Thyroid gland (tissue), 4 donors: ENCODE data around the gene ZNF778.

Experiments used
- CTCF ChIP-seq, 6 experiments: fragments of 200-600 bp in 3 of 6; fragments of 450-650 bp in 3 of 6; sonication (generic) in 3 of 6; IDR thresholded peaks; one replicate each; pipeline ENCODE4 v1.5.1; 2016 to 2019; ENCODE audit warnings: antibody characterized with exemption in 6 of 6, mild to moderate bottlenecking in 2 of 6, inconsistent platforms in 1 of 6, moderate library complexity in 1 of 6
- POLR2A ChIP-seq, 2 donors: fragments of 450-650 bp; IDR thresholded peaks; one replicate each; pipeline ENCODE4 v1.6.1; 2017; ENCODE audit warnings: antibody characterized with exemption in 2 of 2, mild to moderate bottlenecking in 2 of 2, moderate library complexity in 1 of 2

- TF ChIP-seq CTCF (IDR thresholded peaks at IDR 0.05): no peak
- no peak for TF ChIP-seq POLR2A (IDR thresholded peaks at IDR 0.05)
Measured at GRCh38 chr16:89219365-89219764, 1.9 kb downstream of the ZNF778 start.
